ENCODE measurements around the gene NPHP3. TPM values are rescaled to one million over a fixed set of nuclear protein-coding genes. Genes with fewer than 3 reads are reported as not detected.

Gene NPHP3
- polyA plus RNA-seq, 1 donor from 2014 or later, result 9.0 TPM

DNA sequence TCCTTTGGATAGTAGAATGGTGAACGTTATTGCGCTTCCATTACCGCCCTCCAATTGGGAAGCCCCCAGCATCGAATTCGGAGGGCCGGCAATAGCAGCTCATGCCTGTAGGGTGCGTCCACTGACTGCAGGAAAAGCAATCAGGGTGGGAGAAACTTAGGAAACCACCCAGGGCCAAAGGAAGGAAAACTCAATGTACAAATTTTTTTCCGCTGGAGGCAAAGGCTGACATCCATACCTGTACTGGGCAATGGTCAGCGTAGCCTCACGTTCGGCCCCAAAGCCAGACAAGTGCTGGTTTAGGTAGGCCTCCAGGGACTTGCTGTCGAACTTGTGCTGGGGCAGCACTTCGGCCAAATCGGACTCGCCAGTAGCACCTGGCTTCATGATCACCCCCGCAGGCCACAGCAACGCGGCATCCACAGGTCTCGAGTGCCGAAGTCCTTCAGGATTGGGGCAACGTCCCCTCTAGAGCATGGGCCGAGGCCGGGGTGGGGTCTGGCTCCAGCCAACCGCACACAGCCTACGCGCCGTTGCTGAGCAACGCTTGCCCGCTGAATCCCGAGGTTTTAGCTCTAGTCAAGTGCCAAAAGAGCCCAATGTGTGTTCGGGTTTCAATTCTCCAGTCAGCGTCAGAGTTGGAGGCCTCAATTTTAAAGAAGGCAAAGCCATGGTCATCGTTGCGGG lies 62.7 kb downstream of the NPHP3 start, which contains the start of gene ACAD11:
Gene ACAD11 (minus strand): TSS at position 445 of the 687 bp plus-strand sequence. CDS start 58 bp downstream, at position 387.
- Histone ChIP-seq H2AFZ (ENCODE audit: low read depth, low read length) (peak within 1 kb of the TSS; percentile 91), H3F3A (ENCODE audit: insufficient read depth, low read length, poor library complexity, severe bottlenecking) (no peaks in the 10 kb centered on the region), H3K36me3 (ENCODE audit: insufficient read depth, low read length) (no peaks in the 10 kb centered on the region), H3K27ac (ENCODE audit: low read length) (peak within 1 kb of the TSS; percentile 77), H3K4me2 (ENCODE audit: low read length) (peak within 1 kb of the TSS; percentile 23), H3K9me3 (ENCODE audit: low read length) (no peaks in the 10 kb centered on the region), H3K27me3 (ENCODE audit: insufficient read depth, low read depth, low read length) (no peaks in the 10 kb centered on the region), H3K4me3 (ENCODE audit: low read length) (peak within 1 kb of the TSS; percentile 90), H4K20me1 (ENCODE audit: insufficient read depth) (no peaks in the 10 kb centered on the region), H3K79me2 (replicated peaks; ENCODE audit: insufficient read depth, low read length) (peaks cover 33% of the 10 kb centered on the region), H3K9me2 (ENCODE audit: insufficient read depth, low read length) (no peaks in the 10 kb centered on the region), H3K9ac (ENCODE audit: low read length) (peak within 1 kb of the TSS; percentile 88)
- TF ChIP-seq MXI1 (conservative IDR thresholded peaks at IDR 0.05; ENCODE audit: poor library complexity, severe bottlenecking) (no peak), RAD21 (conservative IDR thresholded peaks at IDR 0.05) (peak; percentile 35), SMC3 (conservative IDR thresholded peaks at IDR 0.05; ENCODE audit: poor library complexity) (peak; percentile 18), EP300 (conservative IDR thresholded peaks at IDR 0.05; ENCODE audit: poor library complexity, severe bottlenecking) (no peak)
- TF ChIP-seq, protein P1, sequence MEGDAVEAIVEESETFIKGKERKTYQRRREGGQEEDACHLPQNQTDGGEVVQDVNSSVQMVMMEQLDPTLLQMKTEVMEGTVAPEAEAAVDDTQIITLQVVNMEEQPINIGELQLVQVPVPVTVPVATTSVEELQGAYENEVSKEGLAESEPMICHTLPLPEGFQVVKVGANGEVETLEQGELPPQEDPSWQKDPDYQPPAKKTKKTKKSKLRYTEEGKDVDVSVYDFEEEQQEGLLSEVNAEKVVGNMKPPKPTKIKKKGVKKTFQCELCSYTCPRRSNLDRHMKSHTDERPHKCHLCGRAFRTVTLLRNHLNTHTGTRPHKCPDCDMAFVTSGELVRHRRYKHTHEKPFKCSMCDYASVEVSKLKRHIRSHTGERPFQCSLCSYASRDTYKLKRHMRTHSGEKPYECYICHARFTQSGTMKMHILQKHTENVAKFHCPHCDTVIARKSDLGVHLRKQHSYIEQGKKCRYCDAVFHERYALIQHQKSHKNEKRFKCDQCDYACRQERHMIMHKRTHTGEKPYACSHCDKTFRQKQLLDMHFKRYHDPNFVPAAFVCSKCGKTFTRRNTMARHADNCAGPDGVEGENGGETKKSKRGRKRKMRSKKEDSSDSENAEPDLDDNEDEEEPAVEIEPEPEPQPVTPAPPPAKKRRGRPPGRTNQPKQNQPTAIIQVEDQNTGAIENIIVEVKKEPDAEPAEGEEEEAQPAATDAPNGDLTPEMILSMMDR (IDR thresholded peaks at IDR 0.05; ENCODE audit: poor library complexity, severe bottlenecking), result peak; percentile 68
- TF ChIP-seq, protein P2, sequence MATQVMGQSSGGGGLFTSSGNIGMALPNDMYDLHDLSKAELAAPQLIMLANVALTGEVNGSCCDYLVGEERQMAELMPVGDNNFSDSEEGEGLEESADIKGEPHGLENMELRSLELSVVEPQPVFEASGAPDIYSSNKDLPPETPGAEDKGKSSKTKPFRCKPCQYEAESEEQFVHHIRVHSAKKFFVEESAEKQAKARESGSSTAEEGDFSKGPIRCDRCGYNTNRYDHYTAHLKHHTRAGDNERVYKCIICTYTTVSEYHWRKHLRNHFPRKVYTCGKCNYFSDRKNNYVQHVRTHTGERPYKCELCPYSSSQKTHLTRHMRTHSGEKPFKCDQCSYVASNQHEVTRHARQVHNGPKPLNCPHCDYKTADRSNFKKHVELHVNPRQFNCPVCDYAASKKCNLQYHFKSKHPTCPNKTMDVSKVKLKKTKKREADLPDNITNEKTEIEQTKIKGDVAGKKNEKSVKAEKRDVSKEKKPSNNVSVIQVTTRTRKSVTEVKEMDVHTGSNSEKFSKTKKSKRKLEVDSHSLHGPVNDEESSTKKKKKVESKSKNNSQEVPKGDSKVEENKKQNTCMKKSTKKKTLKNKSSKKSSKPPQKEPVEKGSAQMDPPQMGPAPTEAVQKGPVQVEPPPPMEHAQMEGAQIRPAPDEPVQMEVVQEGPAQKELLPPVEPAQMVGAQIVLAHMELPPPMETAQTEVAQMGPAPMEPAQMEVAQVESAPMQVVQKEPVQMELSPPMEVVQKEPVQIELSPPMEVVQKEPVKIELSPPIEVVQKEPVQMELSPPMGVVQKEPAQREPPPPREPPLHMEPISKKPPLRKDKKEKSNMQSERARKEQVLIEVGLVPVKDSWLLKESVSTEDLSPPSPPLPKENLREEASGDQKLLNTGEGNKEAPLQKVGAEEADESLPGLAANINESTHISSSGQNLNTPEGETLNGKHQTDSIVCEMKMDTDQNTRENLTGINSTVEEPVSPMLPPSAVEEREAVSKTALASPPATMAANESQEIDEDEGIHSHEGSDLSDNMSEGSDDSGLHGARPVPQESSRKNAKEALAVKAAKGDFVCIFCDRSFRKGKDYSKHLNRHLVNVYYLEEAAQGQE (IDR thresholded peaks at IDR 0.05; ENCODE audit: borderline replicate concordance), result no peak

DNA sequence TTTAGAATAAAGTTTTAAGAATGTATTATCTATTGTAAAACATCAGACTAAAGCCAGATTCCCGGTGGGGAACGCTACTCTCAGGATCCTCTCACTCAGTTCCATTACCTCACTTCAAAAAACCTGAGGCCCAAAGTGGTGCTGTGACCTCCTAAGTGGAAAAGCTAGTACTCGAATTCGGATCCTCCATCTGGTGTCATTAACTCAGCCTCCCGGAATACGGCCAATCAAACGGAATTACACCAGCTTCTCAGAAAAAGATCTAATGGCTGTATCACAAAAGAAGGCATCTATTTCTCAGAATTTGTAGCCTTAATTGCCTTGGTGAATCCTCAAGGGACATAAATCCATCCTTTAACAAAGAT lies 63.2 kb downstream of the NPHP3 start:
- H3K4me3 ChIP-seq (ENCODE audit: low read length), result peak overlapping the region; percentile 90
- H4K20me1 ChIP-seq (ENCODE audit: insufficient read depth), result no peaks in the 10 kb centered on the region
- no peaks in the 10 kb centered on the region for H3K9me2 ChIP-seq (ENCODE audit: insufficient read depth, low read length)
- H3K9me3 ChIP-seq (ENCODE audit: low read length), result no peaks in the 10 kb centered on the region
- H2AFZ ChIP-seq (ENCODE audit: low read depth, low read length), result peak overlapping the region; percentile 91
- no peak for TF ChIP-seq MXI1 (conservative IDR thresholded peaks at IDR 0.05; ENCODE audit: poor library complexity, severe bottlenecking)
- no peak for TF ChIP-seq SMC3 (conservative IDR thresholded peaks at IDR 0.05; ENCODE audit: poor library complexity)
- TF ChIP-seq, protein P2 (IDR thresholded peaks at IDR 0.05; ENCODE audit: borderline replicate concordance), result no peak
- no peak for TF ChIP-seq RAD21 (conservative IDR thresholded peaks at IDR 0.05)
- peak overlapping the region; percentile 88 for H3K9ac ChIP-seq (ENCODE audit: low read length)
- no peaks in the 10 kb centered on the region for H3F3A ChIP-seq (ENCODE audit: insufficient read depth, low read length, poor library complexity, severe bottlenecking)
- H3K27me3 ChIP-seq (ENCODE audit: insufficient read depth, low read depth, low read length), result no peaks in the 10 kb centered on the region
- H3K4me2 ChIP-seq (ENCODE audit: low read length), result peak overlapping the region; percentile 23
- peaks cover 33% of the 10 kb centered on the region for H3K79me2 ChIP-seq (replicated peaks; ENCODE audit: insufficient read depth, low read length)
- no peak overlapping the region for H3K27ac ChIP-seq (ENCODE audit: low read length)
- H3K36me3 ChIP-seq (ENCODE audit: insufficient read depth, low read length), result no peaks in the 10 kb centered on the region
